Psoas muscle (tissue), 8 donors: ENCODE measurements around the gene KAT7. TPM values are rescaled to one million over a fixed set of nuclear protein-coding genes. Genes with fewer than 3 reads are reported as not detected.

Experiments used
- ATAC-seq, 4 donors: fragments of 200-7000 bp; cut with Tn5 transposase; one replicate each; pipeline ENCODE4 v1.9.1; 2020; ENCODE audit warnings: moderate library complexity in 3 of 4, mild to moderate bottlenecking in 2 of 4
- DNase-seq, 2 donors: peaks; one replicate each; pipeline ENCODE4 v3.0.0-alpha.2; 2020
- H3K27ac ChIP-seq: fragments of 200-600 bp; one replicate; pipeline ENCODE4 v1.8.0; 2022
- H3K27me3 ChIP-seq, 3 donors: fragments of 200-600 bp in 1 of 3; one replicate each; pipeline versions ENCODE4 v1.6.1 to v1.8.0; 2013 to 2022; ENCODE audit warnings: low read length in 2 of 3, mild to moderate bottlenecking in 2 of 3, moderate library complexity in 1 of 3; ENCODE audit not compliant: insufficient read depth in 3 of 3
- H3K36me3 ChIP-seq, 2 donors: fragments of 200-600 bp in 1 of 2; one replicate each; pipeline versions ENCODE4 v1.6.1 to v1.8.0; 2013 to 2022; ENCODE audit warnings: low read depth in 1 of 2, mild to moderate bottlenecking in 1 of 2, moderate library complexity in 1 of 2; ENCODE audit not compliant: insufficient read depth in 1 of 2
- H3K4me1 ChIP-seq: fragments of 200-600 bp; one replicate; pipeline ENCODE4 v1.8.0; 2022
- H3K4me3 ChIP-seq: fragments of 200-600 bp; one replicate; pipeline ENCODE4 v1.8.0; 2022; ENCODE audit warnings: mild to moderate bottlenecking
- H3K9me3 ChIP-seq: fragments of 200-600 bp; one replicate; pipeline ENCODE4 v1.8.0; 2022
- whole genome bisulfite sequencing, 3 donors: extraction: QIAGEN DNeasy Blood & Tissue Kit; methylation state at CpG; one replicate each; pipeline versions ENCODE4 v1.1.6 to v1.1.7; 2013; 5-methylcytosine and 5-hydroxymethylcytosine counted together
- intact Hi-C, 2 donors: fragments of 100-400 bp; cut with DNase I; formaldehyde crosslinking; loops; one replicate each; pipeline versions ENCODE4 v1.11.0 to v1.14.2; 2022
- polyA plus RNA-seq, 3 donors: library from polyadenylated mRNA; stranded (reverse); fragments of 200-250 nt; gene quantifications; one replicate each; pipeline ENCODE4 v1.2.3, GENCODE V29; 2013
- total RNA-seq, 4 donors: library from RNA; stranded (reverse); fragmentation: NEBNext Ultra II Directional in 2 of 4; extraction: Animal tissue kit (Norgen Biotek cat#: 25700) in 2 of 4; gene quantifications; one replicate each; pipeline versions ENCODE4 v1.2.1 to v1.2.4, GENCODE V29; 2021 to 2023
- TF ChIP-seq, protein P1 (sequence below): fragments of 200-600 bp; IDR thresholded peaks from one replicate; pipeline ENCODE4 v1.8.0; 2022; ENCODE audit warnings: antibody characterized with exemption
- donor health status: healthy with polysubstance abuse.
- donor health status: DM: no; HTN: no; CAD: no; lungs with moderate emphysema.
- donor health status: Bipolar disorder and iron deficiency.
- donor health status: healthy.
- donor health status: DM: yes; HTN: yes; CAD: no.
- donor health status: DM: no; HTN: no; CAD: no.
- donor health status: DM: no; HTN: no; CAD: no.
- donor health status: DM: yes; HTN: yes; CAD: no.

KAT7 gene
- total and polyA plus RNA-seq, 7 donors, result 15.4 to 60.7 (median 34.1) TPM

DNA sequence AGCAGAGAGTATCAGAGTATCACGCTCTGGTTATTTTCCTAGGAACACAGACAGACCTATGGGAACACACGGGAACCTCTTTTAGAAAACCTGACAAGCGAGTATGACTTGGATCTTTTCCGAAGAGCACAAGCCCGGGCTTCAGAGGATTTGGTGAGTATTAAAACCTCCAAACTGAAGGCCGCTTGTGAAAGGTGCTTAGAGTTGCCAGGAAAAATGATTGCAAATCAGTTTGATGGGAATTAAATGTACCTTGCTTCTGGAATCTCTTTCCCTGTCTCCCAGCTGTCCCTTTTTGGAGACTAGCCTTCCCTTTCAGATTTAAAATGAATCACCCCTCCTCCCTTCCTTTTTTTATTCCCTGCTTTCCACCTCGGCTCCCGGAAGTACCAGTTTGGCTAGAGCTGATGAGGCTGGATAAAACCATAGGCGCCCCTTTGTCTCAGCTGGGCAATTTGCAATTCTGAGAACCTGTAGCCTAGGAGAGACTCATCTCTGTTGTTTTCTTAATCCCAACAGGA lies 27.3 kb downstream of the KAT7 start:
- peaks cover 23% of the 10 kb centered on the region for H3K4me1 ChIP-seq
- H3K36me3 ChIP-seq, result peaks cover 4 to 92% of the 10 kb centered on the region in 2 donors
- H3K9me3 ChIP-seq, result no peaks in the 10 kb centered on the region
- H3K4me3 ChIP-seq, result no peak overlapping the region
- H3K27me3 ChIP-seq, result no peaks in the 10 kb centered on the region
- peak in 3 of 4 donors; percentile 77 to 80 (median 77) for ATAC-seq
- DNase-seq, result no peak
- H3K27ac ChIP-seq, result peak overlapping the region; percentile 25
- intact Hi-C loops, result no loop called here
- WGBS, 3 donors, result 33 to 50% (median 42%) methylated on average over 9 of the region's 9 CpGs
- TF ChIP-seq, protein P1, sequence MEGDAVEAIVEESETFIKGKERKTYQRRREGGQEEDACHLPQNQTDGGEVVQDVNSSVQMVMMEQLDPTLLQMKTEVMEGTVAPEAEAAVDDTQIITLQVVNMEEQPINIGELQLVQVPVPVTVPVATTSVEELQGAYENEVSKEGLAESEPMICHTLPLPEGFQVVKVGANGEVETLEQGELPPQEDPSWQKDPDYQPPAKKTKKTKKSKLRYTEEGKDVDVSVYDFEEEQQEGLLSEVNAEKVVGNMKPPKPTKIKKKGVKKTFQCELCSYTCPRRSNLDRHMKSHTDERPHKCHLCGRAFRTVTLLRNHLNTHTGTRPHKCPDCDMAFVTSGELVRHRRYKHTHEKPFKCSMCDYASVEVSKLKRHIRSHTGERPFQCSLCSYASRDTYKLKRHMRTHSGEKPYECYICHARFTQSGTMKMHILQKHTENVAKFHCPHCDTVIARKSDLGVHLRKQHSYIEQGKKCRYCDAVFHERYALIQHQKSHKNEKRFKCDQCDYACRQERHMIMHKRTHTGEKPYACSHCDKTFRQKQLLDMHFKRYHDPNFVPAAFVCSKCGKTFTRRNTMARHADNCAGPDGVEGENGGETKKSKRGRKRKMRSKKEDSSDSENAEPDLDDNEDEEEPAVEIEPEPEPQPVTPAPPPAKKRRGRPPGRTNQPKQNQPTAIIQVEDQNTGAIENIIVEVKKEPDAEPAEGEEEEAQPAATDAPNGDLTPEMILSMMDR, result no peak

DNA sequence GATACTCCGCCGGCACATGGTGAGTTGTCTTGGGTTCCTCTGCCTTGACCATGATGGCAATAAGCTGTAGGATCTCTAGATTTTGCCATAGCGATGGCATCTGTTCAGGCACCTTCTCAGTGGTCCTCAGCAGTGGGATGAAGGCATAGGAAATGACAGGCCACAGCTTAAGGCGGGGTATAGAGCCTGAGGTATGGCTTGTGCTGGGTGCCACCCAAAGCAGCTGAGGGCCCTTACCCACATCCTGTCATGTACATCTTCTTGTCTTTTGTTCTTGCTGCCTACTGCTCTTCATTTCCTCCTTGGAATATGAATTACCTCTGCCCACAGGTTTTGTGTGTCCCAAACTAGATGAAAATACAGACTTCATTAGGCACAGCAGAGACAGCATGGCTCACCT lies 29.5 kb downstream of the KAT7 start:
- H3K27ac ChIP-seq, result no peak overlapping the region
- no peak overlapping the region for H3K4me3 ChIP-seq
- DNase-seq (no peak), ATAC-seq (no peak)
- H3K9me3 ChIP-seq, result no peaks in the 10 kb centered on the region
- WGBS, 3 donors, result 95 to 98% (median 97%) methylated on average over 4 of the region's 4 CpGs
- intact Hi-C loops, result no loop called here
- TF ChIP-seq, protein P1, result no peak
- peaks cover 30% of the 10 kb centered on the region for H3K4me1 ChIP-seq
- H3K36me3 ChIP-seq, result peaks cover 5 to 93% of the 10 kb centered on the region in 2 donors
- H3K27me3 ChIP-seq, result no peaks in the 10 kb centered on the region

DNA sequence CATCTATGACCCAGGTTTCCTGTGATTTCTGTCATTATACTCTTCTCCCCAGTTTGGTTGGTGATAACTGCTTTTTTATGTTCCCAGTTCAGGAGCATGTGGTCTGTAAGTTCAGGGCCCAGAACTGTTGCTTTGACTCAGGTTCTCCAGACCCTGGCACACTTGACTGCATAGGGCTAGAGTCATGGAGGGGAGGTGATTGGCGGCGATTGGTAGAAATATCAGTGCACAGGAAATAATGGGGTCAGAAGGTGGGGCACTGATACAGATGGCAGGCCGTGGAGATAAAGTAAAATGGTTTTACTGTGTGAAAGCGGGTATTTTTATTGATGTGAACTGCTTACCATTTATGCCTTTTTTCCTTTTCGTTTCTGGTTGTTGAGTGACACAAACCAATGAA lies 30.7 kb downstream of the KAT7 start:
- Histone ChIP-seq H3K27me3 (no peaks in the 10 kb centered on the region), H3K27ac (no peak overlapping the region), H3K4me1 (peaks cover 33% of the 10 kb centered on the region), H3K4me3 (no peak overlapping the region), H3K9me3 (no peaks in the 10 kb centered on the region), H3K36me3 (peaks cover 9 to 93% of the 10 kb centered on the region in 2 donors)
- ATAC-seq, result no peak
- WGBS, 3 donors, result 92 to 94% (median 93%) methylated on average over 5 of the region's 5 CpGs
- intact Hi-C loops, result no loop called here
- no peak for DNase-seq
- TF ChIP-seq, protein P1, result no peak

DNA sequence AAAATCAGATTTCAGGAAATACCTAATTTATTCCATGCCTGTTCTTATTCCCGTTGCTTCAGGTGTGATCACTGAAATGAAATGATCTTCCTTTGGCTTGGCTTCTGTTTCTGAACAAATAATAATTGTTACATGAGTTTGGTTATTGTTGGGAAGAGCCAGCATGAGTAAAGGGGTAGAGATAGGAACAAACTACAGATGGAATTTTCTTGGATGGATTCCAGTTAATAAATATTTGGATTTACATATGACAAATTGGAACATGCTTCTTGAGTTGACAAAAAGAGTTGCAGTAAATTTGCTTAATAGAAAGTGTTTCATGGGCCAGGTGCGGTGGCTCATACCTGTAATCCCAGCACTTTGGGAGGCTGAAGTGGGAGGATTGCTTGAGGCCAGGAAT lies 31.2 kb downstream of the KAT7 start:
- DNase-seq (no peak), ATAC-seq (no peak)
- intact Hi-C loops, result no loop called here
- Histone ChIP-seq H3K4me3 (no peak overlapping the region), H3K27me3 (no peaks in the 10 kb centered on the region), H3K9me3 (no peaks in the 10 kb centered on the region), H3K4me1 (peaks cover 29% of the 10 kb centered on the region), H3K36me3 (peaks cover 9 to 93% of the 10 kb centered on the region in 2 donors), H3K27ac (no peak overlapping the region)
- WGBS, 3 donors, result 91 to 96% (median 92%) methylated on average over 2 of the region's 2 CpGs
- TF ChIP-seq, protein P1, result no peak

DNA sequence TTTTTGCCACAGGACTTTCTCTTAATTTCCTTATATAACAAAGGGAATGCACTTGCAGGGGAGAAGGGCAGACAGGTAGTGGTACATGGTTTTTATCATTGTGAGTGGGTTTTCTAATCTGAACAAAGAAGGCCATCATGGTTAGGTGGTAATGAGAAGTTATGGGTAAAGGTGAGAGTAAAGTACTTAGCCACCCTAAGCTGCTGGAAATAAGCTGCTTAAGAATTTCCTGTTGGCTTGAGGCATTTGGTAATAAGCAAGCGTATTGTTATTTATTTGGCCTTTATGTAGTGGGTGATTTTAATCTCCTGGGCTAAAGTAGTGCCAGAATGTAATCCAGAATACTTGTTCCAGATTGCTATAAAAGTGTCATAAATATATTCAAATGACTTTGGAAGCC lies 32.3 kb downstream of the KAT7 start:
- no peak for ATAC-seq
- 63 to 83% (median 67%) methylated on average over 1 of the region's 1 CpG for WGBS, 3 donors
- H3K4me3 ChIP-seq, result no peak overlapping the region
- intact Hi-C loops, result no loop called here
- H3K36me3 ChIP-seq, result peaks cover 9 to 93% of the 10 kb centered on the region in 2 donors
- H3K4me1 ChIP-seq, result peaks cover 20% of the 10 kb centered on the region
- TF ChIP-seq, protein P1, result no peak
- H3K27ac ChIP-seq, result no peak overlapping the region
- DNase-seq, result no peak
- no peaks in the 10 kb centered on the region for H3K27me3 ChIP-seq
- no peaks in the 10 kb centered on the region for H3K9me3 ChIP-seq
